Vagina (tissue), 2 donors: ENCODE measurements around the gene ZYG11A.
"Not testable (repeated sequence)": the region's sequence is repeated elsewhere in the genome, so short reads cannot be mapped to it uniquely, and the experiment has no call there.

Experiments used
- POLR2A ChIP-seq, 2 donors: fragments of 450-650 bp; IDR thresholded peaks; one replicate each; pipeline ENCODE4 v1.6.1; 2017; ENCODE audit warnings: antibody characterized with exemption in 2 of 2, mild to moderate bottlenecking in 2 of 2, moderate library complexity in 2 of 2
- TF ChIP-seq, protein P1 (sequence below), 3 experiments: fragments of 450-650 bp in 2 of 3; fragments of 200-600 bp in 1 of 3; sonication (generic) in 1 of 3; IDR thresholded peaks; one replicate each; pipeline ENCODE4 v1.5.1; 2017 to 2019; ENCODE audit warnings: antibody characterized with exemption in 3 of 3, mild to moderate bottlenecking in 2 of 3, moderate library complexity in 2 of 3

- TF ChIP-seq, protein P1, sequence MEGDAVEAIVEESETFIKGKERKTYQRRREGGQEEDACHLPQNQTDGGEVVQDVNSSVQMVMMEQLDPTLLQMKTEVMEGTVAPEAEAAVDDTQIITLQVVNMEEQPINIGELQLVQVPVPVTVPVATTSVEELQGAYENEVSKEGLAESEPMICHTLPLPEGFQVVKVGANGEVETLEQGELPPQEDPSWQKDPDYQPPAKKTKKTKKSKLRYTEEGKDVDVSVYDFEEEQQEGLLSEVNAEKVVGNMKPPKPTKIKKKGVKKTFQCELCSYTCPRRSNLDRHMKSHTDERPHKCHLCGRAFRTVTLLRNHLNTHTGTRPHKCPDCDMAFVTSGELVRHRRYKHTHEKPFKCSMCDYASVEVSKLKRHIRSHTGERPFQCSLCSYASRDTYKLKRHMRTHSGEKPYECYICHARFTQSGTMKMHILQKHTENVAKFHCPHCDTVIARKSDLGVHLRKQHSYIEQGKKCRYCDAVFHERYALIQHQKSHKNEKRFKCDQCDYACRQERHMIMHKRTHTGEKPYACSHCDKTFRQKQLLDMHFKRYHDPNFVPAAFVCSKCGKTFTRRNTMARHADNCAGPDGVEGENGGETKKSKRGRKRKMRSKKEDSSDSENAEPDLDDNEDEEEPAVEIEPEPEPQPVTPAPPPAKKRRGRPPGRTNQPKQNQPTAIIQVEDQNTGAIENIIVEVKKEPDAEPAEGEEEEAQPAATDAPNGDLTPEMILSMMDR (IDR thresholded peaks at IDR 0.05) = not testable (repeated sequence)
- TF ChIP-seq POLR2A (IDR thresholded peaks at IDR 0.05) = not testable (repeated sequence)
Measured at GRCh38 chr1:52869727-52870126, 27.2 kb downstream of the ZYG11A start.
